Endothelial cell of umbilical vein (primary cell): Measurements from ENCODE around the gene RPSA. TPM values are rescaled to one million over a fixed set of nuclear protein-coding genes. Genes with fewer than 3 reads are reported as not detected.
"Not testable (repeated sequence)": the region's sequence is repeated elsewhere in the genome, so short reads cannot be mapped to it uniquely, and the experiment has no call there.

ENCODE experiments used
- BruUV-seq: library from RNA; stranded (reverse); fragments of 400-500 nt; replicated peaks from 2 replicates; lab custom pipeline; 2021; lab: Mats Ljungman, UMichigan
- CTCF ChIA-PET: fragments of 300-600, 350-600 bp; sonication (Branson Sonifier 250); formaldehyde crosslinking; loops from one replicate; lab custom pipeline; 2021; ENCODE audit warnings: antibody characterized with exemption, inconsistent platforms; lab: Charles Lee
- POLR2A ChIA-PET: fragments of 300-600, 350-600 bp; sonication (Branson Sonifier 250); formaldehyde crosslinking; loops from one replicate; lab custom pipeline; 2021; ENCODE audit warnings: antibody characterized with exemption, inconsistent platforms; lab: Charles Lee
- DNase-seq: peaks from one replicate; pipeline ENCODE4 v3.0.0-alpha.2; 2011; ENCODE audit warnings: low read depth, low spot score
- FAIRE-seq: peaks from 2 replicates; lab custom pipeline; 2011; peaks lifted over from hg19 to GRCh38; lab: Jason Lieb, UNC
- H2AFZ ChIP-seq: 2 replicates; pipeline ENCODE4 v1.6.0; 2012; ENCODE audit warnings: low read depth, low read length, control low read depth, inconsistent platforms
- H3K27ac ChIP-seq: 2 replicates; pipeline ENCODE4 v1.5.1; 2011; ENCODE audit warnings: low read depth, mild to moderate bottlenecking, control low read depth, low read length, moderate library complexity; ENCODE audit not compliant: insufficient read depth
- H3K27me3 ChIP-seq, 2 experiments: 2 replicates each; pipeline versions ENCODE4 v1.6.0 to v1.6.1; 2011; ENCODE audit warnings: low read length in 2 of 2, mixed read lengths in 1 of 2; ENCODE audit not compliant: control insufficient read depth in 2 of 2, insufficient read depth in 2 of 2
- H3K36me3 ChIP-seq, 2 experiments: 2 replicates in 1 of 2; 3 replicates in 1 of 2; pipeline ENCODE4 v1.5.1; 2011; ENCODE audit warnings: low read length in 2 of 2, mild to moderate bottlenecking in 1 of 2, moderate library complexity in 1 of 2; ENCODE audit not compliant: control insufficient read depth in 2 of 2, insufficient read depth in 2 of 2; ENCODE audit errors: extremely low read depth in 1 of 2
- H3K4me1 ChIP-seq: 3 replicates; pipeline ENCODE4 v1.5.1; 2011; ENCODE audit warnings: mild to moderate bottlenecking, low read length; ENCODE audit not compliant: control insufficient read depth, insufficient read depth; ENCODE audit errors: extremely low read depth
- H3K4me2 ChIP-seq: 2 replicates; pipeline ENCODE4 v1.6.1; 2011; ENCODE audit warnings: low read length, control low read depth, mixed read lengths; ENCODE audit not compliant: insufficient read depth
- H3K4me3 ChIP-seq, 3 experiments: fragments of 200-600 bp in 1 of 3; sonication (generic), shearing (Covaris generic) in 1 of 3; replicated peaks in 1 of 3; 2 replicates each; pipeline ENCODE4 v1.5.1; 2011 to 2016; ENCODE audit warnings: control low read depth in 3 of 3, low read length in 3 of 3, mild to moderate bottlenecking in 2 of 3, inconsistent platforms in 1 of 3, low read depth in 1 of 3, moderate library complexity in 1 of 3; ENCODE audit not compliant: insufficient read depth in 1 of 3
- H3K79me2 ChIP-seq: 2 replicates; pipeline ENCODE4 v1.6.0; 2012; ENCODE audit warnings: low read length, inconsistent platforms; ENCODE audit not compliant: control insufficient read depth, insufficient read depth
- H3K9ac ChIP-seq: replicated peaks from 2 replicates; pipeline ENCODE3; 2011; ENCODE audit warnings: low read length, control low read depth; ENCODE audit not compliant: insufficient read depth; ENCODE audit errors: extremely low read depth
- H3K9me1 ChIP-seq: replicated peaks from 3 replicates; pipeline ENCODE4 v1.6.0; 2011; ENCODE audit warnings: mild to moderate bottlenecking, low read length; ENCODE audit not compliant: control insufficient read depth, insufficient read depth; ENCODE audit errors: extremely low read depth
- H3K9me3 ChIP-seq: replicated peaks from 2 replicates; pipeline ENCODE4 v1.5.1; 2012; ENCODE audit warnings: low read length, inconsistent platforms; ENCODE audit not compliant: control insufficient read depth, insufficient read depth
- H4K20me1 ChIP-seq: replicated peaks from 2 replicates; pipeline ENCODE3; 2011; ENCODE audit warnings: mild to moderate bottlenecking, low read length; ENCODE audit not compliant: control insufficient read depth, insufficient read depth; ENCODE audit errors: extremely low read depth
- CTCF ChIP-seq, 2 donors: IDR thresholded peaks; 1 replicate in 1 of 2; 2 replicates in 1 of 2; pipeline ENCODE4 v1.5.1; 2011; ENCODE audit warnings: low read length in 2 of 2, mild to moderate bottlenecking in 2 of 2, moderate library complexity in 2 of 2, control low read depth in 1 of 2, inconsistent platforms in 1 of 2, low read depth in 1 of 2; ENCODE audit not compliant: insufficient read depth in 1 of 2; ENCODE audit errors: extremely low read depth in 1 of 2
- GATA2 ChIP-seq: IDR thresholded peaks from 2 replicates; pipeline ENCODE4 v1.7.0; 2011; ENCODE audit warnings: low read depth, mild to moderate bottlenecking, moderate library complexity, mixed read lengths, low read length; ENCODE audit not compliant: insufficient read length, insufficient read depth
- MAX ChIP-seq: IDR thresholded peaks from 2 replicates; pipeline ENCODE4 v1.6.1; 2011; ENCODE audit not compliant: insufficient read depth, insufficient read length
- MYC ChIP-seq: IDR thresholded peaks from one replicate; pipeline ENCODE4 v1.6.1; 2011; ENCODE audit warnings: mild to moderate bottlenecking, low read depth, low read length
- POLR2A ChIP-seq: IDR thresholded peaks from 2 replicates; pipeline ENCODE4 v1.6.1; 2012; ENCODE audit warnings: low read depth, mild to moderate bottlenecking, control low read depth, low read length
- POLR2AphosphoS5 ChIP-seq: IDR thresholded peaks from 2 replicates; pipeline ENCODE4 v1.6.1; 2012; ENCODE audit warnings: low read depth, mild to moderate bottlenecking, control low read depth, low read length, moderate library complexity; ENCODE audit not compliant: insufficient read depth
- dilution Hi-C: fragments of 300-500 bp; cut with MboI; formaldehyde crosslinking; loops from one replicate; pipeline ENCODE4 v1.15.0; 2019; ENCODE audit warnings: low sequenced_read_pairs; ENCODE audit not compliant: extremely low pct_ligation_motif_present
- intact Hi-C: fragments of 100-400 bp; cut with micrococcal nuclease; formaldehyde crosslinking; loops from one replicate; pipeline ENCODE4 v1.10.0; 2022
- polyA plus RNA-seq, 4 experiments: library from polyadenylated mRNA; depleted of rRNA in 3 of 4; stranded (reverse) in 3 of 4; unstranded in 1 of 4; fragments of >200 nt; gene quantifications; 2 replicates each; pipeline versions ENCODE4 v1.2.1 to v1.2.3, GENCODE V29; 2011 to 2012; ENCODE audit warnings: missing spikeins in 1 of 4
- total RNA-seq: library from RNA; stranded (reverse); gene quantifications from 2 replicates; pipeline ENCODE4 v1.2.3, GENCODE V29; 2021

RPSA gene
- total and polyA plus RNA-seq, 2 donors (not counting 3 experiments of a cell fraction or from before 2014, with no cell fraction given) = 1,357 to 3,687 TPM

GRCh38 chr3:39362812-39363211 lies 43.7 kb upstream of the RPSA start:
- no peaks in the 10 kb centered on the region for H3K4me1 ChIP-seq
- H3K9me3 ChIP-seq = no peaks in the 10 kb centered on the region
- dilution Hi-C loops = no loop called here
- no peaks in the 10 kb centered on the region for H3K36me3 ChIP-seq
- no peak overlapping the region for H3K27ac ChIP-seq
- H3K9ac ChIP-seq = no peak overlapping the region
- no TSS peak for BruUV-seq
- H4K20me1 ChIP-seq = no peaks in the 10 kb centered on the region
- intact Hi-C loops = no loop called here
- H3K4me3 ChIP-seq = no peak overlapping the region
- H3K4me2 ChIP-seq = no peak overlapping the region
- H2AFZ ChIP-seq = no peak overlapping the region
- ChIA-PET POLR2A (no interaction called here), CTCF (no interaction called here)
- H3K9me1 ChIP-seq = no peaks in the 10 kb centered on the region
- peaks cover 0 to 6% of the 10 kb centered on the region in 2 experiments for H3K27me3 ChIP-seq
- no peak for FAIRE-seq
- DNase-seq = no peak
- TF ChIP-seq GATA2 (no peak), POLR2A (no peak), POLR2AphosphoS5 (no peak), CTCF (IDR thresholded peaks at IDR 0.05; ENCODE audit: extremely low read depth in 1 of 2, insufficient read depth in 1 of 2, low read depth in 1 of 2, low read length in 2 of 2) (no peak), MAX (no peak), MYC (no peak)
- H3K79me2 ChIP-seq = no peaks in the 10 kb centered on the region

- H2AFZ ChIP-seq, FAIRE-seq, H3K27me3 ChIP-seq, H3K9me3 ChIP-seq, intact Hi-C loops, H3K4me2 ChIP-seq, POLR2A ChIA-PET, H3K36me3 ChIP-seq, H3K4me3 ChIP-seq, BruUV-seq, H3K27ac ChIP-seq, H3K4me1 ChIP-seq, dilution Hi-C loops, DNase-seq, H3K9ac ChIP-seq, H4K20me1 ChIP-seq, H3K79me2 ChIP-seq, H3K9me1 ChIP-seq, CTCF ChIA-PET: not testable (repeated sequence)
These were observed 36.1 kb upstream of the RPSA start for GRCh38 chr3:39370450-39370849.
